Panc1 (cell line): ENCODE measurements around the gene MYO7A.

Experiments
- POLR2AphosphoS5 ChIP-seq: IDR thresholded peaks from 2 replicates; pipeline ENCODE4 v1.6.1; 2012; ENCODE audit warnings: mild to moderate bottlenecking, low read depth, low read length, moderate library complexity
- TCF7L2 ChIP-seq: IDR thresholded peaks from 2 replicates; pipeline ENCODE4 v1.6.1; 2011; ENCODE audit warnings: mild to moderate bottlenecking, low read depth, low read length, inconsistent platforms
- TF ChIP-seq, protein P1 (sequence below): fragments of 450-650 bp; IDR thresholded peaks from 2 replicates; pipeline ENCODE4 v1.5.1; 2017; ENCODE audit warnings: mild to moderate bottlenecking
- TF ChIP-seq, protein P2 (sequence below), 2 experiments: IDR thresholded peaks; 2 replicates each; pipeline ENCODE4 v1.6.1; 2011 to 2012; ENCODE audit warnings: low read depth in 2 of 2, control low read depth in 1 of 2, low read length in 1 of 2, mild to moderate bottlenecking in 1 of 2, moderate library complexity in 1 of 2; ENCODE audit not compliant: insufficient read depth in 1 of 2

- TF ChIP-seq, protein P1, sequence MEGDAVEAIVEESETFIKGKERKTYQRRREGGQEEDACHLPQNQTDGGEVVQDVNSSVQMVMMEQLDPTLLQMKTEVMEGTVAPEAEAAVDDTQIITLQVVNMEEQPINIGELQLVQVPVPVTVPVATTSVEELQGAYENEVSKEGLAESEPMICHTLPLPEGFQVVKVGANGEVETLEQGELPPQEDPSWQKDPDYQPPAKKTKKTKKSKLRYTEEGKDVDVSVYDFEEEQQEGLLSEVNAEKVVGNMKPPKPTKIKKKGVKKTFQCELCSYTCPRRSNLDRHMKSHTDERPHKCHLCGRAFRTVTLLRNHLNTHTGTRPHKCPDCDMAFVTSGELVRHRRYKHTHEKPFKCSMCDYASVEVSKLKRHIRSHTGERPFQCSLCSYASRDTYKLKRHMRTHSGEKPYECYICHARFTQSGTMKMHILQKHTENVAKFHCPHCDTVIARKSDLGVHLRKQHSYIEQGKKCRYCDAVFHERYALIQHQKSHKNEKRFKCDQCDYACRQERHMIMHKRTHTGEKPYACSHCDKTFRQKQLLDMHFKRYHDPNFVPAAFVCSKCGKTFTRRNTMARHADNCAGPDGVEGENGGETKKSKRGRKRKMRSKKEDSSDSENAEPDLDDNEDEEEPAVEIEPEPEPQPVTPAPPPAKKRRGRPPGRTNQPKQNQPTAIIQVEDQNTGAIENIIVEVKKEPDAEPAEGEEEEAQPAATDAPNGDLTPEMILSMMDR = no peak
- TF ChIP-seq POLR2AphosphoS5 (no peak), TCF7L2 (no peak)
- TF ChIP-seq, protein P2, sequence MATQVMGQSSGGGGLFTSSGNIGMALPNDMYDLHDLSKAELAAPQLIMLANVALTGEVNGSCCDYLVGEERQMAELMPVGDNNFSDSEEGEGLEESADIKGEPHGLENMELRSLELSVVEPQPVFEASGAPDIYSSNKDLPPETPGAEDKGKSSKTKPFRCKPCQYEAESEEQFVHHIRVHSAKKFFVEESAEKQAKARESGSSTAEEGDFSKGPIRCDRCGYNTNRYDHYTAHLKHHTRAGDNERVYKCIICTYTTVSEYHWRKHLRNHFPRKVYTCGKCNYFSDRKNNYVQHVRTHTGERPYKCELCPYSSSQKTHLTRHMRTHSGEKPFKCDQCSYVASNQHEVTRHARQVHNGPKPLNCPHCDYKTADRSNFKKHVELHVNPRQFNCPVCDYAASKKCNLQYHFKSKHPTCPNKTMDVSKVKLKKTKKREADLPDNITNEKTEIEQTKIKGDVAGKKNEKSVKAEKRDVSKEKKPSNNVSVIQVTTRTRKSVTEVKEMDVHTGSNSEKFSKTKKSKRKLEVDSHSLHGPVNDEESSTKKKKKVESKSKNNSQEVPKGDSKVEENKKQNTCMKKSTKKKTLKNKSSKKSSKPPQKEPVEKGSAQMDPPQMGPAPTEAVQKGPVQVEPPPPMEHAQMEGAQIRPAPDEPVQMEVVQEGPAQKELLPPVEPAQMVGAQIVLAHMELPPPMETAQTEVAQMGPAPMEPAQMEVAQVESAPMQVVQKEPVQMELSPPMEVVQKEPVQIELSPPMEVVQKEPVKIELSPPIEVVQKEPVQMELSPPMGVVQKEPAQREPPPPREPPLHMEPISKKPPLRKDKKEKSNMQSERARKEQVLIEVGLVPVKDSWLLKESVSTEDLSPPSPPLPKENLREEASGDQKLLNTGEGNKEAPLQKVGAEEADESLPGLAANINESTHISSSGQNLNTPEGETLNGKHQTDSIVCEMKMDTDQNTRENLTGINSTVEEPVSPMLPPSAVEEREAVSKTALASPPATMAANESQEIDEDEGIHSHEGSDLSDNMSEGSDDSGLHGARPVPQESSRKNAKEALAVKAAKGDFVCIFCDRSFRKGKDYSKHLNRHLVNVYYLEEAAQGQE (IDR thresholded peaks at IDR 0.05; ENCODE audit: insufficient read depth in 1 of 2, low read depth in 2 of 2, low read length in 1 of 2) = no peak
These were observed 63.4 kb downstream of the MYO7A start for GRCh38 chr11:77191429-77191822.
